ENCODE data around the gene PRDM16.
A peak's percentile ranks its signal among the peaks of the same experiment; 100 is the strongest.

Gene PRDM16

GRCh38 chr1:3410142-3410925, 341.3 kb downstream of the PRDM16 start:
- peak; percentile 20 for DNase-seq

GRCh38 chr1:3411806-3412205, 342.8 kb downstream of the PRDM16 start:
- no peak for DNase-seq

GRCh38 chr1:3412376-3412775, 343.4 kb downstream of the PRDM16 start:
- no peak for DNase-seq

GRCh38 chr1:3413975-3414710, 345.1 kb downstream of the PRDM16 start:
- DNase-seq = no peak

- DNase-seq = no peak
These were observed 346.5 kb downstream of the PRDM16 start for GRCh38 chr1:3415260-3416090.

- DNase-seq = no peak
These were observed 348.2 kb downstream of the PRDM16 start for GRCh38 chr1:3417082-3417739.

- no peak for DNase-seq
These were observed 348.9 kb downstream of the PRDM16 start for GRCh38 chr1:3417934-3418333.

- no peak for DNase-seq
These were observed 349.6 kb downstream of the PRDM16 start for GRCh38 chr1:3418600-3418999.

GRCh38 chr1:3419415-3420204, 350.6 kb downstream of the PRDM16 start:
- no peak for DNase-seq

GRCh38 chr1:3420218-3420951, 351.4 kb downstream of the PRDM16 start:
- DNase-seq = no peak

- no peak for DNase-seq
These were observed 353.6 kb downstream of the PRDM16 start for GRCh38 chr1:3422638-3423037.

- DNase-seq = no peak
These were observed 354.3 kb downstream of the PRDM16 start for GRCh38 chr1:3423245-3423829.

- no peak for DNase-seq
These were observed 355.1 kb downstream of the PRDM16 start for GRCh38 chr1:3423896-3424611.

- no peak for DNase-seq
These were observed 356.6 kb downstream of the PRDM16 start for GRCh38 chr1:3425486-3426215.

GRCh38 chr1:3426956-3427535, 358.0 kb downstream of the PRDM16 start:
- no peak for DNase-seq

GRCh38 chr1:3427711-3428704, 359.0 kb downstream of the PRDM16 start:
- no peak for DNase-seq

GRCh38 chr1:3428899-3429298, 359.9 kb downstream of the PRDM16 start:
- DNase-seq = no peak

GRCh38 chr1:3429320-3429719, 360.3 kb downstream of the PRDM16 start:
- DNase-seq = no peak
